HCT116 (cell line): Measurements from ENCODE around the gene SHROOM3. TPM values are rescaled to one million over a fixed set of nuclear protein-coding genes. Genes with fewer than 3 reads are reported as not detected.

ENCODE experiments used
- ATAC-seq: fragments of 200-7000 bp; cut with Tn5 transposase; 2 replicates; pipeline ENCODE4 v1.9.1; 2020; ENCODE audit warnings: mild to moderate bottlenecking, moderate library complexity
- BruUV-seq: library from RNA; stranded (reverse); fragments of 400-500 nt; replicated peaks from 2 replicates; lab custom pipeline; 2021; lab: Mats Ljungman, UMichigan
- CTCF ChIA-PET: fragments of 300-600 bp; sonication (Branson Sonifier 250); formaldehyde crosslinking; loops from one replicate; lab custom pipeline; 2021; ENCODE audit warnings: antibody characterized with exemption; lab: Charles Lee
- POLR2A ChIA-PET: fragments of 300-600, 350-600 bp; sonication (Branson Sonifier 250); formaldehyde crosslinking; loops from one replicate; lab custom pipeline; 2021; ENCODE audit warnings: antibody characterized with exemption; lab: Charles Lee
- RAD21 ChIA-PET, 2 experiments: fragments of 300-600 bp; sonication (Branson Sonifier 250); formaldehyde crosslinking; loops; one replicate each; lab custom pipeline; 2023; ENCODE audit warnings: low total read pairs in 2 of 2; ENCODE audit not compliant: uncharacterized antibody in 2 of 2, unreplicated experiment in 2 of 2, low non-redundant PET in 1 of 2; lab: Charles Lee
- DNase-seq: peaks from one replicate; pipeline ENCODE4 v3.0.0-alpha.2; 2010; ENCODE audit warnings: low read depth, low spot score
- H2AFZ ChIP-seq: fragments of 200-600 bp; shearing (Covaris generic), sonication (generic); 2 replicates; pipeline ENCODE4 v1.6.1; 2017; ENCODE audit warnings: low read depth, mixed run types, mixed read lengths, antibody characterized with exemption, low read length; ENCODE audit not compliant: poor library complexity, severe bottlenecking
- H3K27ac ChIP-seq: 2 replicates; pipeline ENCODE4 v1.5.1; 2012; ENCODE audit warnings: low read depth, low read length
- H3K27me3 ChIP-seq: fragments of 200-600 bp; sonication (generic); 2 replicates; pipeline ENCODE4 v1.6.1; 2016; ENCODE audit warnings: mixed run types, low read length, mixed read lengths; ENCODE audit not compliant: insufficient read depth
- H3K36me3 ChIP-seq, 2 experiments: fragments of 200-500 bp in 1 of 2; fragments of 200-600 bp in 1 of 2; sonication (Bioruptor generic) in 1 of 2; sonication (generic) in 1 of 2; 2 replicates each; pipeline versions ENCODE4 v1.5.1 to v1.6.1; 2014 to 2016; ENCODE audit warnings: low read length in 2 of 2, inconsistent platforms in 1 of 2, mixed read lengths in 1 of 2, mixed run types in 1 of 2; ENCODE audit not compliant: insufficient read depth in 2 of 2, control insufficient read depth in 1 of 2
- H3K4me1 ChIP-seq, 2 experiments: fragments of 200-600 bp in 1 of 2; sonication (generic) in 1 of 2; 2 replicates each; pipeline versions ENCODE4 v1.5.1 to v1.6.1; 2012 to 2017; ENCODE audit warnings: low read length in 2 of 2, inconsistent platforms in 1 of 2, mild to moderate bottlenecking in 1 of 2, mixed read lengths in 1 of 2, mixed run types in 1 of 2, moderate library complexity in 1 of 2; ENCODE audit not compliant: insufficient read depth in 2 of 2, control insufficient read depth in 1 of 2
- H3K4me2 ChIP-seq: fragments of 200-600 bp; sonication (generic); 2 replicates; pipeline ENCODE4 v1.6.1; 2017; ENCODE audit warnings: mixed run types, low read length, mixed read lengths
- H3K4me3 ChIP-seq, 2 experiments: fragments of 200-600 bp in 1 of 2; sonication (generic) in 1 of 2; replicated peaks in 1 of 2; 2 replicates each; pipeline ENCODE4 v1.5.1; 2011 to 2016; ENCODE audit warnings: low read length in 2 of 2, control low read depth in 1 of 2, low read depth in 1 of 2, mild to moderate bottlenecking in 1 of 2, mixed read lengths in 1 of 2, mixed run types in 1 of 2
- H3K79me2 ChIP-seq: fragments of 200-600 bp; sonication (generic); 2 replicates; pipeline ENCODE4 v1.6.1; 2017; ENCODE audit warnings: mild to moderate bottlenecking, mixed run types, low read length, moderate library complexity, mixed read lengths; ENCODE audit not compliant: insufficient read depth
- H3K9ac ChIP-seq: fragments of 200-600 bp; sonication (generic); 2 replicates; pipeline ENCODE4 v1.6.1; 2016; ENCODE audit warnings: low read length, mixed read lengths
- H3K9me2 ChIP-seq: fragments of 200-600 bp; sonication (generic), shearing (Covaris generic); 2 replicates; pipeline ENCODE4 v1.6.1; 2017; ENCODE audit warnings: mixed run types, mild to moderate bottlenecking, moderate library complexity; ENCODE audit not compliant: insufficient read depth
- H3K9me3 ChIP-seq, 2 experiments: fragments of 200-500 bp in 1 of 2; fragments of 200-600 bp in 1 of 2; sonication (Bioruptor generic) in 1 of 2; sonication (generic) in 1 of 2; 2 replicates each; pipeline ENCODE4 v1.6.1; 2014 to 2017; ENCODE audit warnings: low read length in 2 of 2, mixed read lengths in 2 of 2, inconsistent platforms in 1 of 2, low read depth in 1 of 2, mild to moderate bottlenecking in 1 of 2, mixed run types in 1 of 2, moderate library complexity in 1 of 2; ENCODE audit not compliant: control insufficient read depth in 1 of 2, insufficient read depth in 1 of 2
- H4K20me1 ChIP-seq: fragments of 200-600 bp; sonication (generic), shearing (Covaris generic); 2 replicates; pipeline ENCODE4 v1.6.1; 2017; ENCODE audit warnings: mixed run types, mild to moderate bottlenecking, moderate library complexity; ENCODE audit not compliant: insufficient read depth
- CBX3 ChIP-seq: IDR thresholded peaks from 2 replicates; pipeline ENCODE4 v1.6.1; 2012; ENCODE audit warnings: low read depth
- CEBPB ChIP-seq: IDR thresholded peaks from 2 replicates; pipeline ENCODE4 v1.6.1; 2012; ENCODE audit warnings: low read depth
- EGR1 ChIP-seq: IDR thresholded peaks from 2 replicates; pipeline ENCODE4 v1.6.1; 2012; ENCODE audit warnings: low read depth
- FOSL1 ChIP-seq: IDR thresholded peaks from 2 replicates; pipeline ENCODE4 v1.6.1; 2012; ENCODE audit warnings: low read depth
- JUND ChIP-seq: IDR thresholded peaks from 2 replicates; pipeline ENCODE4 v1.6.1; 2012
- POLR2AphosphoS5 ChIP-seq: IDR thresholded peaks from 2 replicates; pipeline ENCODE4 v1.6.1; 2011; ENCODE audit warnings: mild to moderate bottlenecking, low read depth, low read length, moderate library complexity
- SP1 ChIP-seq: IDR thresholded peaks from 2 replicates; pipeline ENCODE4 v1.6.1; 2012; ENCODE audit warnings: low read depth
- SRF ChIP-seq: IDR thresholded peaks from 2 replicates; pipeline ENCODE4 v1.6.1; 2012; ENCODE audit warnings: low read depth
- intact Hi-C: fragments of 100-400 bp; cut with micrococcal nuclease; formaldehyde crosslinking; loops from 2 replicates; pipeline ENCODE4 v1.10.0; 2022
- total RNA-seq: library from RNA; stranded (reverse); gene quantifications from one replicate; pipeline ENCODE4 v1.2.1, GENCODE V29; 2021; ENCODE audit not compliant: unreplicated experiment
- TF ChIP-seq, protein P1 (sequence below): IDR thresholded peaks from 2 replicates; pipeline ENCODE4 v1.6.1; 2012

The SHROOM3 gene
- total RNA-seq, 1 experiment from 2014 or later, result 22.5 TPM

DNA sequence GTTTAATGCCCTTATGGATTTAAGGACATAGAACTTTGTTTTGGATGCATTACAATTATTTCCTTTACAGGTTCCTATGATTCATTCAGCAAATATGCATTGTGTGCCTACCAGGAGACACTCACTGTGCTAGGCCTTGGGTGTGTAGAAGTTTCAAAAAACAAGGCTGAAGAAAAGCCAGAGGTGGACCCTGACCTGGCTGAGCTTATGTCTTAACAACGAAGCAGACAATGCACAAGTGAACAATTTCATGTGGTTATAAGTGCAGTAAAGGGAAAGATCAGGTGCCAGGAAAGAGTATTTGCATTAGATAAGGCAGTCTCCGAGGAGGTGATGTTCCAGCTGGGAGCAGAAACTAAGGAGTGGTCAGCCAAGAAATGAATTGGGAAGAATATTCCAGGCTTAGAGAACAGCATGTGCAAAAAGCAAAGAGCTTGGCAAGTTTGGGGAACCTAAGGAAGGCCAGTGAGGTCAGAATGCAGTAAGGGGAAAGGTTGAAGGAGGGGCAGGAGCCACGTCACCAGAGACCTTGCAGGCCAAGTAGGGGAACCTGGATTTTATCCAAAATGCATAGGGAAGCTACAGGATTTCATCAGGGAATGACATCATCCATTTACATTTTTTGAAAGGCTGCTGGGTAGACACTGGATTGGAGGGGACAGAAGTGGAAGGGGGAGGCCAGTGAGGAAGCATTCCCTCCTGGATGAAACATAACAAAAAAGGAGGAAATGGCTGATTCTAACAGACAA is 269.3 kb downstream of the SHROOM3 start:
- H3K36me3 ChIP-seq, result no peaks in the 10 kb centered on the region; a peak in 1 of 4 replicates
- peak overlapping the region; percentile 69 for H3K4me2 ChIP-seq
- peak; percentile 84 for TF ChIP-seq JUND
- TF ChIP-seq FOSL1, result peak; percentile 82
- TF ChIP-seq CEBPB, result peak; percentile 18; the same call in 1 of the 2 replicates
- no peak for TF ChIP-seq POLR2AphosphoS5
- TF ChIP-seq CBX3, result peak; percentile 62
- TF ChIP-seq, protein P1, sequence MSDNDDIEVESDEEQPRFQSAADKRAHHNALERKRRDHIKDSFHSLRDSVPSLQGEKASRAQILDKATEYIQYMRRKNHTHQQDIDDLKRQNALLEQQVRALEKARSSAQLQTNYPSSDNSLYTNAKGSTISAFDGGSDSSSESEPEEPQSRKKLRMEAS, result peak; percentile 49; the same call in 1 of the 2 replicates
- TF ChIP-seq EGR1, result no peak
- peak; percentile 56 for TF ChIP-seq SP1
- RAD21 ChIA-PET, result no interaction called here
- peak; percentile 84 for ATAC-seq
- intact Hi-C loops, result no loop called here
- peaks cover 39 to 53% of the 10 kb centered on the region in 2 experiments for H3K4me1 ChIP-seq
- peaks cover 53% of the 10 kb centered on the region for H3K79me2 ChIP-seq
- peak overlapping the region; percentile 86 for H3K27ac ChIP-seq
- H3K9me3 ChIP-seq, result no peaks in the 10 kb centered on the region
- no peaks in the 10 kb centered on the region for H3K27me3 ChIP-seq
- CTCF ChIA-PET, result no interaction called here
- TSS peak; percentile 49 for BruUV-seq
- peak overlapping the region; percentile 34 for H3K9ac ChIP-seq
- peak overlapping the region in 1 of 2 experiments; percentile 38; a peak in 2 of 4 replicates for H3K4me3 ChIP-seq
- no peaks in the 10 kb centered on the region for H4K20me1 ChIP-seq
- POLR2A ChIA-PET, result interaction anchor here (0.6 kb wide), 1 partner anchor 217 kb away, joined by 3 read pairs; no protein-coding TSS in a partner anchor
- H3K9me2 ChIP-seq, result no peaks in the 10 kb centered on the region
- no peak overlapping the region for H2AFZ ChIP-seq
- peak; percentile 68 for DNase-seq

DNA sequence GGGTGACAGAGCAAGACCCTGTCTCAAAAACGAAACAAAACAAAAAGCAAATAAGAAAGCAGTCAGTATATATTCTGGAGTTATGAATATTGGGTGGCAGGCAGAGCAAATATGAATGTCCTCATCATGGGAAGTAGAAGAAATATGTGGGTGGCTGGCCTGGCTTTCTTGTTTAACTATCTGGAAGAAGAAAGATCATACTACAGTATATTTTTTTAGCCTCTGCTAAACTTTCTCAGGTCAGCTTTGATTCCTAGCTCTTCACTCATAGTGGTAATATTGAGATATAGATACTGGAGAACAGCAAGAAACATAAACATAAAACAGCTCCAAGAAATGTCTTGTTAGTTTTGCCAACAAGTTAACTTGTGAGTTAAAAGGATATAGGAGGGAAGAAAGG is 270.4 kb downstream of the SHROOM3 start:
- Histone ChIP-seq H3K4me3 (no peak overlapping the region), H2AFZ (no peak overlapping the region), H3K27ac (peak overlapping the region; percentile 86), H3K27me3 (no peaks in the 10 kb centered on the region), H3K4me2 (peak overlapping the region; percentile 69), H3K4me1 (peaks cover 39 to 53% of the 10 kb centered on the region in 2 experiments), H3K9me3 (no peaks in the 10 kb centered on the region), H3K9me2 (no peaks in the 10 kb centered on the region), H3K79me2 (peaks cover 41% of the 10 kb centered on the region)
- DNase-seq, result no peak
- intact Hi-C loops, result no loop called here
- CTCF ChIA-PET, result no interaction called here
- TF ChIP-seq CBX3 (no peak), SRF (no peak)
- TF ChIP-seq, all 23 proteins: peak for 0
- POLR2A ChIA-PET, result no interaction called here
- no peak for ATAC-seq
- no peak overlapping the region for H3K9ac ChIP-seq
- RAD21 ChIA-PET, result no interaction called here
- no peaks in the 10 kb centered on the region for H4K20me1 ChIP-seq
- BruUV-seq, result no TSS peak
- H3K36me3 ChIP-seq, result no peaks in the 10 kb centered on the region; a peak in 1 of 4 replicates
